Astrocyte (in vitro differentiated cells and primary cell): ENCODE measurements around the gene KCTD13. TPM values are rescaled to one million over a fixed set of nuclear protein-coding genes. Genes with fewer than 3 reads are reported as not detected.

Experiments used
- DNase-seq: peaks from one replicate; pipeline ENCODE4 v3.0.0-alpha.2; 2010; ENCODE audit warnings: low read depth
- FAIRE-seq: peaks from 2 replicates; lab custom pipeline; 2011; peaks lifted over from hg19 to GRCh38; lab: Jason Lieb, UNC
- H2AFZ ChIP-seq: 2 replicates; pipeline ENCODE4 v1.6.0; 2012; ENCODE audit warnings: low read depth, low read length, inconsistent platforms
- H3K27ac ChIP-seq: 2 replicates; pipeline ENCODE4 v1.5.1; 2011; ENCODE audit warnings: low read depth, low read length, inconsistent platforms
- H3K27me3 ChIP-seq: 2 replicates; pipeline ENCODE4 v1.6.0; 2011; ENCODE audit warnings: low read length, inconsistent platforms; ENCODE audit not compliant: insufficient read depth
- H3K36me3 ChIP-seq: 2 replicates; pipeline ENCODE4 v1.5.1; 2011; ENCODE audit warnings: low read length, inconsistent platforms; ENCODE audit not compliant: insufficient read depth
- H3K4me1 ChIP-seq: 2 replicates; pipeline ENCODE4 v1.5.1; 2011; ENCODE audit warnings: low read length, inconsistent platforms; ENCODE audit not compliant: insufficient read depth
- H3K4me2 ChIP-seq: 2 replicates; pipeline ENCODE4 v1.6.0; 2012; ENCODE audit warnings: low read length, inconsistent platforms
- H3K4me3 ChIP-seq: 2 replicates; pipeline ENCODE4 v1.5.1; 2011; ENCODE audit warnings: low read depth, mild to moderate bottlenecking, low read length, inconsistent platforms; ENCODE audit not compliant: insufficient read depth
- H3K79me2 ChIP-seq: 2 replicates; pipeline ENCODE4 v1.6.0; 2012; ENCODE audit warnings: mild to moderate bottlenecking, low read length, inconsistent platforms; ENCODE audit not compliant: insufficient read depth
- H3K9ac ChIP-seq: 2 replicates; pipeline ENCODE4 v1.6.0; 2012; ENCODE audit warnings: mild to moderate bottlenecking, low read length, inconsistent platforms
- H3K9me3 ChIP-seq: 2 replicates; pipeline ENCODE4 v1.5.1; 2012; ENCODE audit warnings: low read depth, mild to moderate bottlenecking, low read length, inconsistent platforms; ENCODE audit not compliant: insufficient read depth
- H4K20me1 ChIP-seq: 2 replicates; pipeline ENCODE4 v1.6.0; 2012; ENCODE audit warnings: low read length, inconsistent platforms; ENCODE audit not compliant: insufficient read depth
- H3K27ac Mint-ChIP-seq: one replicate; pipeline ENCODE4 v1.8.0; 2021; ENCODE audit warnings: mild to moderate bottlenecking, mixed read lengths; ENCODE audit not compliant: unreplicated experiment
- H3K27me3 Mint-ChIP-seq: one replicate; pipeline ENCODE4 v1.8.0; 2021; ENCODE audit warnings: low read depth, mixed read lengths; ENCODE audit not compliant: unreplicated experiment
- H3K36me3 Mint-ChIP-seq: one replicate; pipeline ENCODE4 v1.8.0; 2021; ENCODE audit warnings: low read depth, mixed read lengths; ENCODE audit not compliant: unreplicated experiment
- H3K4me1 Mint-ChIP-seq: one replicate; pipeline ENCODE4 v1.8.0; 2021; ENCODE audit warnings: low read depth, mixed read lengths; ENCODE audit not compliant: unreplicated experiment
- H3K4me3 Mint-ChIP-seq: one replicate; pipeline ENCODE4 v1.8.0; 2021; ENCODE audit warnings: mild to moderate bottlenecking, moderate library complexity, mixed read lengths; ENCODE audit not compliant: unreplicated experiment
- H3K9me3 Mint-ChIP-seq: one replicate; pipeline ENCODE4 v1.8.0; 2021; ENCODE audit warnings: mild to moderate bottlenecking, mixed read lengths; ENCODE audit not compliant: unreplicated experiment
- EZH2 ChIP-seq: IDR thresholded peaks from 2 replicates; pipeline ENCODE4 v1.6.1; 2012; ENCODE audit warnings: mild to moderate bottlenecking, low read length, inconsistent platforms; ENCODE audit not compliant: insufficient read depth
- total RNA-seq: library from RNA; stranded (reverse); gene quantifications from 2 replicates; pipeline ENCODE4 v1.2.1, GENCODE V29; 2021
- TF ChIP-seq, protein P1 (sequence below): IDR thresholded peaks from 2 replicates; pipeline ENCODE4 v1.5.1; 2011; ENCODE audit warnings: low read depth, mild to moderate bottlenecking, inconsistent platforms, low read length, moderate library complexity; ENCODE audit not compliant: insufficient read depth

KCTD13 gene
- total RNA-seq, 1 donor from 2014 or later, result 27.1 TPM

DNA sequence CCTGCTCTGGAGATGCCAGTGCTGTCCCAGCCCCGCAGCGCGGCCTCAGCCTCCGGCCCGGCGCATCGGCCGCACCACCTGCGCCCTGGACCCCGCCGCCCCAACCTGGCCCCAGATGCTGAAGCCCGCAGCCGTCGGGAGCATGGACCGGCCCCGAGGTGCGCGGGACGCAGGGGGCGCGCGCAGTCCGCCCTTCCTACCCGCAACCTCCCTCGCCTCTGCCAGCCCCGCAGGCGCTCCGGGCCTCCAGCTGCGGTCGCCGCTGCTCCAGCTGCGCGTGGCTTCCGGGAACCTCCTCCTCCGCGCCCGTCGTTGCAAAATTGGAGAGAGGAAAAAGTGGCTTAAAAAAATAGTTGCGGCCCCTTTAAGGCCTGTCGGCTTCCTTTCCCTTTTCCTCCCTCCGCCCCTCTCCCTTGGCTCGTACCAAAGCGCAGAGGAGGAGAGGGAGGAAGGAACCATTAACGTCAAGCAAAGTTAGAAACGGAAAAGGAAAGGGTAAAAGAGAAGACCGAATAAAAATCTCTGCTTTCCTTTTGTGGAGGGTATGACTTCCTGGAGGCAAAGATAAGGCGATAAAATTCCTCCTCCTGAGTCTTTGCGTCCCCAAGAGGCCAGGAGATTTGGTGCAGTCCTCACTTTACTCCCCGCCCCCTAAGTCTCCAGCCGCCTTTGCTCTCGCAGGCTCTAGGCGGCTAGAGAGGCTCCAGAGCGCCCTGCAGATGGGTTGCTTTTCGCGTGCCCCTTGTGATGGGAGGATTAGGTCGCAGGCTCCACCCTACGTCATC is 63.0 kb downstream of the KCTD13 start, which contains the start of gene CDIPT:
Gene CDIPT, minus strand, starts transcription at position 343 of the 785 bp plus-strand sequence. CDS start 369 bp downstream, outside the sequence.
- peaks cover 14% of the 10 kb centered on the region for H3K36me3 ChIP-seq
- peak within 1 kb of the TSS; percentile 98 for H3K27ac ChIP-seq
- peak within 1 kb of the TSS; percentile 82 for H2AFZ ChIP-seq
- peak within 1 kb of the TSS; percentile 66 for H3K4me3 ChIP-seq
- no peaks in the 10 kb centered on the region for H3K9me3 ChIP-seq
- H3K4me1 ChIP-seq, result peaks cover 7% of the 10 kb centered on the region
- no peaks in the 10 kb centered on the region for H3K27me3 ChIP-seq
- H3K4me3 Mint-ChIP-seq, result peak within 1 kb of the TSS; percentile 99
- peak within 1 kb of the TSS; percentile 88 for H3K9ac ChIP-seq
- peak within 1 kb of the TSS; percentile 99 for H3K4me2 ChIP-seq
- H3K9me3 Mint-ChIP-seq, result no peaks in the 10 kb centered on the region
- TF ChIP-seq, protein P1, sequence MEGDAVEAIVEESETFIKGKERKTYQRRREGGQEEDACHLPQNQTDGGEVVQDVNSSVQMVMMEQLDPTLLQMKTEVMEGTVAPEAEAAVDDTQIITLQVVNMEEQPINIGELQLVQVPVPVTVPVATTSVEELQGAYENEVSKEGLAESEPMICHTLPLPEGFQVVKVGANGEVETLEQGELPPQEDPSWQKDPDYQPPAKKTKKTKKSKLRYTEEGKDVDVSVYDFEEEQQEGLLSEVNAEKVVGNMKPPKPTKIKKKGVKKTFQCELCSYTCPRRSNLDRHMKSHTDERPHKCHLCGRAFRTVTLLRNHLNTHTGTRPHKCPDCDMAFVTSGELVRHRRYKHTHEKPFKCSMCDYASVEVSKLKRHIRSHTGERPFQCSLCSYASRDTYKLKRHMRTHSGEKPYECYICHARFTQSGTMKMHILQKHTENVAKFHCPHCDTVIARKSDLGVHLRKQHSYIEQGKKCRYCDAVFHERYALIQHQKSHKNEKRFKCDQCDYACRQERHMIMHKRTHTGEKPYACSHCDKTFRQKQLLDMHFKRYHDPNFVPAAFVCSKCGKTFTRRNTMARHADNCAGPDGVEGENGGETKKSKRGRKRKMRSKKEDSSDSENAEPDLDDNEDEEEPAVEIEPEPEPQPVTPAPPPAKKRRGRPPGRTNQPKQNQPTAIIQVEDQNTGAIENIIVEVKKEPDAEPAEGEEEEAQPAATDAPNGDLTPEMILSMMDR, result peak; percentile 57
- no peak for TF ChIP-seq EZH2
- peaks cover 15% of the 10 kb centered on the region for H3K36me3 Mint-ChIP-seq
- peaks cover 15% of the 10 kb centered on the region for H3K79me2 ChIP-seq
- peak within 1 kb of the TSS; percentile 99 for H3K27ac Mint-ChIP-seq
- no peaks in the 10 kb centered on the region for H4K20me1 ChIP-seq
- peaks cover 5% of the 10 kb centered on the region for H3K27me3 Mint-ChIP-seq
- DNase-seq, result peak; percentile 95
- H3K4me1 Mint-ChIP-seq, result peaks cover 4% of the 10 kb centered on the region
- no peak for FAIRE-seq

DNA sequence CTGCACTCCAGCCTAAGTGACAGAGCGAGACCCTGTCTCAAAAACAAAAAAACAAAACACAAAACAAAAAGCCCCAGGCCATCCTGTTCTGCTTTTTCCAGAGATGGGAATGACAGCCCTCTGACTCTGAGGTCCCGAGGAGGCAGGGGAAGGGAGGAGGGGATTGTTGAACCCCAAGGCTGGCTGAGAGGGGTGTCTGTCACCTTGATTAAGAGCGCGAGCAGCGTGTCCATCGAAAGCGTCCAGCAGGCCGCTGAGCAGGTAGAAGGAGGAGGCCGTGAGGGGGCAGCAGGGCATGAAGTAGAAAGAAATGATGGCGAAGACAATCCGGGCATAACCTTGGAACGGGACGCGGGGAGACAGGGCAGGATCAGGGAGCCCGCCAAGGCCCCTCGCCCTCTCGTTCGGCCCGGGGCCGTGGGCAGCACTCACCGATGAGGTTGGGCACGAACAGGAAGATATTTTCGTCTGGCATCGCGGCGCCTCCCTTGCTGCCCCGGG is 63.6 kb downstream of the KCTD13 start:
- Mint-ChIP-seq H3K4me1 (peaks cover 6% of the 10 kb centered on the region), H3K36me3 (peaks cover 15% of the 10 kb centered on the region), H3K9me3 (no peaks in the 10 kb centered on the region), H3K27me3 (no peaks in the 10 kb centered on the region), H3K4me3 (peak overlapping the region; percentile 99), H3K27ac (peak overlapping the region; percentile 98)
- Histone ChIP-seq H3K9me3 (no peaks in the 10 kb centered on the region), H3K4me2 (peak overlapping the region; percentile 99), H3K79me2 (peaks cover 15% of the 10 kb centered on the region), H3K36me3 (peaks cover 14% of the 10 kb centered on the region), H3K27ac (peak overlapping the region; percentile 98), H3K4me3 (peak overlapping the region; percentile 66), H3K9ac (peak overlapping the region; percentile 88), H3K4me1 (peaks cover 7% of the 10 kb centered on the region), H2AFZ (peak overlapping the region; percentile 82), H4K20me1 (no peaks in the 10 kb centered on the region), H3K27me3 (no peaks in the 10 kb centered on the region)
- DNase-seq (no peak), FAIRE-seq (no peak)
- TF ChIP-seq, protein P1, result no peak
- TF ChIP-seq EZH2, result no peak
